Activated CD4-positive, alpha-beta memory T cell treated with anti-CD3 and anti-CD28 coated beads for 36 hours (primary cell): ENCODE results near the gene HNRNPUL1. TPM values are rescaled to one million over a fixed set of nuclear protein-coding genes. Genes with fewer than 3 reads are reported as not detected.
A peak's percentile ranks its signal among the peaks of the same experiment; 100 is the strongest.

Experiments
- CTCF ChIA-PET: fragments of 350-600 bp; sonication (Branson Sonifier 250); formaldehyde crosslinking; loops from one replicate; lab custom pipeline; 2021; ENCODE audit warnings: antibody characterized with exemption, inconsistent platforms; lab: Charles Lee
- POLR2A ChIA-PET: fragments of 350-600 bp; sonication (Branson Sonifier 250); formaldehyde crosslinking; loops from one replicate; lab custom pipeline; 2021; ENCODE audit warnings: antibody characterized with exemption; lab: Charles Lee
- DNase-seq: peaks from one replicate; pipeline ENCODE4 v3.0.0-alpha.2; 2020
- H3K27ac Mint-ChIP-seq: one replicate; pipeline ENCODE4 v1.8.0; 2021; ENCODE audit warnings: mixed read lengths
- H3K27me3 Mint-ChIP-seq: one replicate; pipeline ENCODE4 v1.8.0; 2021; ENCODE audit warnings: mixed read lengths
- H3K36me3 Mint-ChIP-seq: one replicate; pipeline ENCODE4 v1.8.0; 2021; ENCODE audit warnings: mixed read lengths
- H3K4me1 Mint-ChIP-seq: one replicate; pipeline ENCODE4 v1.8.0; 2021; ENCODE audit warnings: low read depth, mixed read lengths
- H3K4me3 Mint-ChIP-seq: one replicate; pipeline ENCODE4 v1.8.0; 2021; ENCODE audit warnings: mild to moderate bottlenecking, mixed read lengths
- H3K9me3 Mint-ChIP-seq: one replicate; pipeline ENCODE4 v1.8.0; 2021; ENCODE audit warnings: mixed read lengths
- intact Hi-C: fragments of 100-400 bp; cut with micrococcal nuclease; formaldehyde crosslinking; loops from one replicate; pipeline ENCODE4 v1.15.1; 2023
- total RNA-seq, 2 experiments: library from RNA; stranded (reverse); gene quantifications; one replicate each; pipeline ENCODE4 v1.2.3, GENCODE V29; 2021

Gene HNRNPUL1
- total RNA-seq, 2 experiments from 2014 or later = 290 to 295 TPM

DNA sequence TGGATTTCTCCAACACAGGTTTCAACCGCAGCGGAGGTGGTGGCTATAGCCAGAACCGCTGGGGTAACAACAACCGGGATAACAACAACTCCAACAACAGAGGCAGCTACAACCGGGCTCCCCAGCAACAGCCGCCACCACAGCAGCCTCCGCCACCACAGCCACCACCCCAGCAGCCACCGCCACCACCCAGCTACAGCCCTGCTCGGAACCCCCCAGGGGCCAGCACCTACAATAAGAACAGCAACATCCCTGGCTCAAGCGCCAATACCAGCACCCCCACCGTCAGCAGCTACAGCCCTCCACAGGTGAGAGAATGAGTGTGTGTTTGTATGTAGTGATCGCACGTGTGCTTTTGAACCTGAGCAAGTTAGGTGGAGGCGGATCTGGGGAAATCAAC lies 39.8 kb downstream of the HNRNPUL1 start:
- CTCF ChIA-PET = interaction anchor here (1.2 to 8.4 kb wide), 4 partner anchors 11 to 100 kb away, joined by 3 to 86 read pairs (median 13); partner anchors contain the start of gene HNRNPUL1
- Mint-ChIP-seq H3K27ac (peak overlapping the region; percentile 96), H3K4me1 (peaks cover 99% of the 10 kb centered on the region), H3K27me3 (no peaks in the 10 kb centered on the region), H3K36me3 (peaks cover 75% of the 10 kb centered on the region), H3K4me3 (no peak overlapping the region), H3K9me3 (no peaks in the 10 kb centered on the region)
- peak; percentile 42 for DNase-seq
- intact Hi-C loops = no loop called here
- POLR2A ChIA-PET = interaction anchor here (0.9 to 10.3 kb wide), 3 partner anchors 38 to 47 kb away, joined by 3 to 97 read pairs (median 5); partner anchors contain the start of gene HNRNPUL1

DNA sequence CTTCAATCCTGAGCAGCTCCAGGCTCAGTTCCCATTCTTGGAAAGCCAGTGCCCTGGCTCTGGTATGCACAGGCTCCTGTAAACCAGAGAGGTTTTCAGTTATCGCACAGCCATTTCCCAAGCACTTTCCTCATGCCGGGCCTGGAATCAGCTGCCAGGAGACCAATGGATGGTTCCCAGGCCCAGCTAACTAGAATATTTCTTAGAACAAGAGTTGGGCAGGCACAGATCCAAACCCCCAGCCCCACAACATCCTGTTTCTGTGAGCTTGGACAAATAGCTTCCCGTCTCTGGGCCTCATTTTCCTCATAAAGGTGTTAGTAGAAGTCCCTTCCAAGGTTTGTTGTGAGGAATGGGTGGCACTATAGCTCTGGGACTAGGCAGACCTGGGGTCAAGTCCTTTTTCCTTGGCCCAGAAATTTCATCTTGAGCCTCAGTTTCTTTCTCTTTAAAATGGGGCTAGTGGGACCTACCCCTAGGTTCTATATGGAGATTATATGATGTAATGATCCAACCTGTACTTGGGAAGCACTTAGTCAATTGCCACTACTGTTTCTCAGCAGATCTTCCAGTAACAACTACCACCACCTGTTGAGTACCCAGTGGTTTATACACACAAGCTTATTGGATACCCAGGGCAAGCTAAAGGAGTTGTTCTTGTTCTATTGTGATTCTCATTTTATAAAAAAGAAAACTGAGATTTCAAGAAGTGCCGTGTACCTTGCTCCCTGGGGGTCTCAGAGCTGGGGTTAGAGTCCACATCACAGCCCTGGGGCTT lies 40.7 kb downstream of the HNRNPUL1 start:
- no peak for DNase-seq
- peaks cover 92% of the 10 kb centered on the region for H3K4me1 Mint-ChIP-seq
- peaks cover 65% of the 10 kb centered on the region for H3K36me3 Mint-ChIP-seq
- no peaks in the 10 kb centered on the region for H3K27me3 Mint-ChIP-seq
- ChIA-PET POLR2A (interaction anchor here (1.5 to 10.3 kb wide), 2 partner anchors 41 to 48 kb away, joined by 4 to 97 read pairs; partner anchors contain the start of gene HNRNPUL1), CTCF (interaction anchor here (1.4 to 8.4 kb wide), 3 partner anchors 12 to 101 kb away, joined by 3 to 86 read pairs (median 83); partner anchors contain the start of gene HNRNPUL1)
- no peaks in the 10 kb centered on the region for H3K9me3 Mint-ChIP-seq
- no peak overlapping the region for H3K4me3 Mint-ChIP-seq
- H3K27ac Mint-ChIP-seq = peak overlapping the region; percentile 96
- intact Hi-C loops = loop anchor here (5.0 kb wide), 2 partner anchors 242 to 333 kb away; no protein-coding TSS in a partner anchor

DNA sequence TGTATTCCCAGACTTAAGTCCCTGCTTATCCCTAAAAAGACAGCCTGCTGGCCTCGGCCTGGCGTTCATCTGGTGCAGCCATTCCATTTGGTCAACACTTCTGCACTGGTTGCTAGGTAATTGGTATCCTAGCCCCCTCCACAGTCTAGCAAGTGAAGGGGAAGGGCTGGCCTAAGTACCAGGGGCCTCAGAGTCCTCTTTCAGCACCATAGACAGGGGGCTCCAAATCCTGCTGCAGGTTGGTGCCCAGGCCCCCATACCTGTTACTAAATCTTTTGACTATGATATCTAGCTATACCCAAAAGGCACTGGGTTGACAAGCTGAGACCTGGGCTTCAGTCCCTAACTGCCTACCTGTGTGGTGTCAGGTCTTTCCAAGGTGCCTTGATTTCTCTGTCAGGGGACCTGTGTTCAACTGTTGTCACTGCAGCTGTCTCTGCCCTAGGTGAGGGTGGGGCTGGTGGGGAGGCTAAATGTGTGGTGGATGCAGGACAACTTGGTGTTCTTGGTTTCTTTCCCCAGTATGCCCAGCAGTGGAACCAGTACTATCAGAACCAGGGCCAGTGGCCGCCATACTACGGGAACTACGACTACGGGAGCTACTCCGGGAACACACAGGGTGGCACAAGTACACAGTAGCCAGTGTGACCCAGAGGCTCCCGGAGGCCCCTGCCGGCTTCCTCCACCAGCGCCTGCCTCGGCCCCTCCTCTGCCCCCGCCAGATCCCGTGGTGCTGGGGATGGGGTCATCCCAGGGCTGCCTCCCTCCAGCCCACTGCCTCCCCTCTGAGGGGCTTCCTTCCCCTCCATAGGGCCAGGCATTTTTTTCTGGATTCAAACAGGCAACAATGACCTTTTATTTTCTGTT lies 42.0 kb downstream of the HNRNPUL1 start:
- H3K36me3 Mint-ChIP-seq = peaks cover 56% of the 10 kb centered on the region
- CTCF ChIA-PET = interaction anchor here (6.1 to 8.4 kb wide), 2 partner anchors 42 to 102 kb away, joined by 83 to 86 read pairs; partner anchors contain the start of gene HNRNPUL1
- DNase-seq = no peak
- H3K27me3 Mint-ChIP-seq = no peaks in the 10 kb centered on the region
- no peaks in the 10 kb centered on the region for H3K9me3 Mint-ChIP-seq
- peak overlapping the region; percentile 96 for H3K27ac Mint-ChIP-seq
- intact Hi-C loops = loop anchor here (5.0 kb wide), 2 partner anchors 241 to 334 kb away; no protein-coding TSS in a partner anchor
- peaks cover 87% of the 10 kb centered on the region for H3K4me1 Mint-ChIP-seq
- POLR2A ChIA-PET = interaction anchor here (1.5 to 10.3 kb wide), 3 partner anchors 21 to 46 kb away, joined by 4 to 97 read pairs (median 6); partner anchors contain the start of gene HNRNPUL1
- H3K4me3 Mint-ChIP-seq = peak overlapping the region; percentile 14

DNA sequence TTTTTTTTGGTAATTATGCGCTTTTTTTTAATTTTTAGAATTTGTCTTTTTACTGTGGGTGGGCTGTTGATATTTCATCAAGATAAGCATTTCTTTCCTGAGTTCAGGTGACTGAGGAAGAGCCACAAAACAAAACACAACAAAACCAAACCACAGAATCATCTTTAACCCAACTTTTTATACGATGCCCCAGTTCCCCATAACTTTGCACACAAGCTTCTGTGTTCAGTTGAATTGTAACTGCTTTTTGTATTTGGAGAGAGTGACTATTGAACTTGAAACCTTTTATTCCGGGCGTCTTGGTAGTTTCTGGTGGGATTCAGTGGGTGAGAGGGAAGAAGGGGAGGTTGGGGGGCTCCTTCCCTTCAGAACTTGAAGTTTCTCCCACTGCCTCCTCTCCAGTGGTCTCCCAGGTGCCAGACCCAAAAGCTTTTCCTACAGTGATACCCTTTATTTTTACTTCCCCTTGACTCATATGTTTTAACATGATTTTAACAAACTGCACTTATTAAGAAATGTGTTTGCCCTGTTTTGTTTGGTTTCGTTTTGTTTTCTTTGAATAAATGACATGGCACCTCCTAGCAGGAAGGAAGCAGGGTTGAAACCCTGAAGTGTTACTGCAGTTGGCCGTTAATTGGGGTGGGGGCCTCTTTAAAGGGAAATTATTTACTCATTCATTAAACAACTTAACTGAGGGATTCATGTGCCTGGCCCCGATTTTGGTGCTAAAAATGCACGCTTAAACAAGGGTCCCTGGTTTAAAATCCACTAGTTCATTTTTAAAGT lies 43.1 kb downstream of the HNRNPUL1 start:
- H3K27me3 Mint-ChIP-seq = no peaks in the 10 kb centered on the region
- CTCF ChIA-PET = interaction anchor here (0.5 to 8.4 kb wide), 11 partner anchors 9 to 104 kb away, joined by 3 to 86 read pairs (median 7); partner anchors contain the start of genes B9D2 and HNRNPUL1
- peak; percentile 38 for DNase-seq
- peaks cover 46% of the 10 kb centered on the region for H3K36me3 Mint-ChIP-seq
- H3K27ac Mint-ChIP-seq = peak overlapping the region; percentile 96
- H3K4me3 Mint-ChIP-seq = peak overlapping the region; percentile 30
- intact Hi-C loops = loop anchor here (5.0 kb wide), 2 partner anchors 240 to 335 kb away; no protein-coding TSS in a partner anchor
- no peaks in the 10 kb centered on the region for H3K9me3 Mint-ChIP-seq
- peaks cover 82% of the 10 kb centered on the region for H3K4me1 Mint-ChIP-seq
- POLR2A ChIA-PET = interaction anchor here (0.8 to 10.3 kb wide), 5 partner anchors 9 to 43 kb away, joined by 3 to 97 read pairs (median 6); partner anchors contain the start of gene HNRNPUL1

DNA sequence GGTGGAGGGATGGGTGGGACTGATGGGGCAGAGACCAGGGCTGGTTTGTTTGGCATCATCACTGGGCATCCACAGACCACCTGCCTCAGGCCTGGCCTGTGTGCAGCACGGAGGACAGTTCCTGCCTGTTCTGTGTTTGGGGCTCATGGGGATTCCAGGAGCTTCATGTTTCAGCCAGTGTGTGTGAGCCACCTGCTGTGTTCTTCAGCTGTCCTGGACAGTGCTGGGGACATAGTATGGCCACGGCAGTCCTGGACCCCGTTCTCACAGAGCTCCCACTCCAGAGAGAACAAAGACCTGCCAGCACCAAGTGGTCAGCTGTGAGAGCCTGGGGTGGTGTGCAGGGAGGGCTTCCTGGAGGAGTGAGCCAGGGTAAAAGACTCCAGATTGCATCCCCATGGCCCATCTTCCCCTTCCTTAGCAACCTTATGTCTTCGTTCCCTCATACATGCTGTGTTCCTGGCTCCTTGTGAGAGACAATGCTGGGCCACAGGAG lies 43.8 kb downstream of the HNRNPUL1 start:
- no peaks in the 10 kb centered on the region for H3K9me3 Mint-ChIP-seq
- no peak for DNase-seq
- ChIA-PET POLR2A (interaction anchor here (0.8 to 10.3 kb wide), 6 partner anchors 9 to 82 kb away, joined by 3 to 97 read pairs (median 4); partner anchors contain the start of gene HNRNPUL1), CTCF (interaction anchor here (0.5 to 8.4 kb wide), 12 partner anchors 9 to 104 kb away, joined by 3 to 86 read pairs (median 5); partner anchors contain the start of genes B9D2 and HNRNPUL1)
- intact Hi-C loops = loop anchor here (1.0 to 5.0 kb wide), 6 partner anchors 44 to 336 kb away; no protein-coding TSS in a partner anchor
- H3K36me3 Mint-ChIP-seq = peaks cover 42% of the 10 kb centered on the region
- H3K27ac Mint-ChIP-seq = peak overlapping the region; percentile 96
- no peaks in the 10 kb centered on the region for H3K27me3 Mint-ChIP-seq
- peak overlapping the region; percentile 96 for H3K4me3 Mint-ChIP-seq
- H3K4me1 Mint-ChIP-seq = peaks cover 81% of the 10 kb centered on the region

DNA sequence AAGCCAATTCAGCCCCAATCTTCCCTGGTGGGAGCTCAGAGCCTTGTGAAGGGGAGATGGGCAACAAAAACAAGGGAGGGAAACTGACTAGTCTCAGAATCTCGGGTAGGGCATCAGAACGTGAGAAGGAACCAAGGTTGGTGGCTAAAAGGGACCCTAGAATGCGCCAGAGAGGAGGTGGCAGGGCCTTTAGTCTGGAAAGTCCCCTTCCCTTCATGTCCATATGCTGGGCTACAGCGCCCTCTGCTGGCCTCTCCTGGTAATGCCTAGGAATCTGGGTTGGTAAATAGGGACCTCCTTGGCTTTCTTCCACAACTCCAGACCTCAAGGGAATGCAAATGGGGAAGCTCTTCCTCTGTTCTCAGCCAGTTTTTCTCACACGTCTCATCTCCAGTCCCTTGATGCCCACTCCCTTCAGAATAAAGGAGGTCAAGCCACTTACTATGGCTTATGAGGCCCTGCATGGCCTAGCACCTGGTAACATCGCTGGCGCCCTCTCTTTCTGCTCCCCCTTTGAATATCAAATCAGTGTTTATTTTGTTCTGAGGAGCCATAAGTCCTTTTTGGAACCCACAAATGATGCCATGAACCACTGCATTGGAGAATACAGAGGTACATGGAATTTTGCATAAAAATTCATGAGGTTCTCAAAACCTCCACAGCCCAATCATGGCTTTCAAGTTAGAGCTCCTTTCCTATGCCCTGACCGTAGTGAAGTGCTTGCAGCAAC lies 44.4 kb downstream of the HNRNPUL1 start:
- peak; percentile 96 for DNase-seq
- intact Hi-C loops = loop anchor here (1.0 to 5.0 kb wide), 6 partner anchors 44 to 336 kb away; no protein-coding TSS in a partner anchor
- peak overlapping the region; percentile 96 for H3K4me3 Mint-ChIP-seq
- ChIA-PET CTCF (interaction anchor here (0.7 to 8.4 kb wide), 19 partner anchors 10 to 531 kb away, joined by 3 to 86 read pairs (median 4); partner anchors contain the start of genes B9D2, HNRNPUL1 and RAB4B), POLR2A (interaction anchor here (0.7 to 10.3 kb wide), 7 partner anchors 10 to 82 kb away, joined by 3 to 97 read pairs (median 3); partner anchors contain the start of genes B9D2 and HNRNPUL1)
- peak overlapping the region; percentile 96 for H3K27ac Mint-ChIP-seq
- H3K27me3 Mint-ChIP-seq = no peaks in the 10 kb centered on the region
- H3K9me3 Mint-ChIP-seq = no peaks in the 10 kb centered on the region
- peaks cover 80% of the 10 kb centered on the region for H3K4me1 Mint-ChIP-seq
- H3K36me3 Mint-ChIP-seq = peaks cover 44% of the 10 kb centered on the region

DNA sequence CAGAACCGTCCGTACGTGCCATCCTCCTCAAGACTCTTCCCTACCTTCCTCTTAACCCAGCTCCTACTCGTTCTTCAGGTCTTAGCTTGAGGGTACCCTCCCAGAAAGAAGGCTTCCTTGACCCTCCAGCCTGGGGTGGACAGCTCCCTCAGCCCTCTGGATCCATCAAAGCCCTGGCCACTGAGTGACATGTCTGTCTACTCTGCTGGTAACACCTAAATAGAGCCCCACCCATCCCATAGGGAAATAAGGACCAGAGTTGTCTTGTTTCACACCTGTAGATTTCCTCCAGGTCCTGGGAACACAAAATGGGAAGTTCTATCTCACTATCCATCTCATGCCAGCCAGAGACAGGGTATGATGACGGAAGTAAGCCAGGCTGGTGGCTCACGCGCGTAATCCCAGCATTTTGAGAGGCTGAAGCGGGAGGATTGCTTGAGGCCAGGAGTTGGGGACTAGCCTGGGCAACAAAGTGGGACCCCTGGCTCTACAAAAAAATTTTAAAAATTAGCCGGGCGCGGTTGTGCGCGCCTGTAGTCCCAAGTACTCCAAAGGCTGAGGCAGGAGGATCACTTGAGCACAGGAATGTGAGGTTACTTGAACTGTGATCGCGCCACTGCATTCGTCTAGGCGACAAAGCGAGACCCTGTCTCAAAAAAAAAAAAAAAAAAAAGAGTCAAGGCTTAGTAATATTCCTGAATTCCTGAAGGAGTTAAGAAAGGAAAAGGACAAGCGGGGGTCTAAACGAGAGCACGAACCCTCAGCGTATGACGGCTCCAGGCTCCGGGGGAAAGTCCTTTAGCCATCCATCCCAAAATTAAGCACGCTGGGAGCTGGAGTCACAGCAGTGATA lies 45.2 kb downstream of the HNRNPUL1 start:
- peak overlapping the region; percentile 96 for H3K4me3 Mint-ChIP-seq
- POLR2A ChIA-PET = interaction anchor here (0.7 to 10.3 kb wide), 8 partner anchors 11 to 83 kb away, joined by 3 to 97 read pairs (median 3); partner anchors contain the start of genes B9D2 and HNRNPUL1
- peak; percentile 32 for DNase-seq
- peak overlapping the region; percentile 96 for H3K27ac Mint-ChIP-seq
- intact Hi-C loops = loop anchor here (1.0 to 5.0 kb wide), 5 partner anchors 7 to 337 kb away; no protein-coding TSS in a partner anchor
- H3K27me3 Mint-ChIP-seq = no peaks in the 10 kb centered on the region
- H3K9me3 Mint-ChIP-seq = no peaks in the 10 kb centered on the region
- H3K4me1 Mint-ChIP-seq = peaks cover 73% of the 10 kb centered on the region
- CTCF ChIA-PET = interaction anchor here (0.6 to 8.4 kb wide), 18 partner anchors 11 to 532 kb away, joined by 3 to 86 read pairs (median 4); partner anchors contain the start of genes HNRNPUL1 and RAB4B
- H3K36me3 Mint-ChIP-seq = peaks cover 36% of the 10 kb centered on the region

DNA sequence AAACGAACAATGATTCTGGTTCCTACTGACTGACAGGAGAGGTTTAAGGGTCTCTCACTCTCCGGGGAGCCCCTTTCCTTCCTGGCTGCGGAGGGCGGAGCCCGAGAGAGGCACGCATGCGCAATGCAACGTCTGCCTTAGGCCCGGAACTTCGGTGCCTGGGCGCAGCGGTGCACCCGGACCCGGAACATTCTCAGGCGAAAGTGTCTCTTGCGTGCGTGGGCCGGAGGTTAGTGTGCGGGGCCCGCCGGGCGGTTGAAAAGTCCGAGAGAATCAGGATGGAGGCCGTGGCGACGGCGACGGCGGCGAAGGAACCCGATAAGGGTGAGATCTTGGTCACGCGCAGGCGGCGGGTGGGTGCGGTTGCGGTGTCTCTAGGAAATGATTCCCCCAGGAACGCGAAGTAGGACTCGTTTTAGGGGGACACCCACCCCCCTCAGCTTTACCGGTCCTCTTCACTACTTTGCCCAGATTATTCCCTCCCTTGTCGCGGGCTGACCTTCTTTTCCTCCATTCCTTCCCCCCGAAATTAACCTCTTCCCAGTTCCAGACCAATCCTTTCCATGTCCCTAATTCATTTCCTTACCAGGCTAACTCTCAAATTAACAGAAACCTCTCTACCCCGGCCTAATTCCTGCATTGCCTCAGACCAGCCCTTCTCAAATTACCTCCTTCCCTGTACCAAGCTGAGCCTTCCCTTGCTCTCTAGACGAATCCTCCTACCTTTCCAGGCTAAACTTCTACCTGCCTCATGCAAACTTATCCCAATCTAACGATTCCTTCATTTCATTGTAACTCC lies 46.1 kb downstream of the HNRNPUL1 start, which contains the start of gene CCDC97:
Gene CCDC97, plus strand, starts transcription at position 140 of the 799 bp plus-strand sequence. Its CDS starts 139 bp downstream, at position 279.
- Mint-ChIP-seq H3K4me1 (peaks cover 64% of the 10 kb centered on the region), H3K9me3 (no peaks in the 10 kb centered on the region), H3K27me3 (no peaks in the 10 kb centered on the region), H3K27ac (peak within 1 kb of the TSS; percentile 96), H3K4me3 (peak within 1 kb of the TSS; percentile 96), H3K36me3 (peaks cover 28% of the 10 kb centered on the region)
- ChIA-PET POLR2A (interaction anchor here (1.0 to 10.3 kb wide), 3 partner anchors 12 to 46 kb away, joined by 3 to 97 read pairs (median 3); partner anchors contain the start of gene HNRNPUL1), CTCF (interaction anchor here (0.6 to 6.1 kb wide), 4 partner anchors 26 to 46 kb away, joined by 3 to 83 read pairs (median 11); partner anchors contain the start of gene HNRNPUL1)
- DNase-seq = peak; percentile 92
- intact Hi-C loops = loop anchor here (1.0 kb wide), 2 partner anchors 8 to 18 kb away; no protein-coding TSS in a partner anchor
